Endothelial cell of umbilical vein (primary cell): ENCODE results near the gene CCDC116. TPM values are rescaled to one million over a fixed set of nuclear protein-coding genes. Genes with fewer than 3 reads are reported as not detected.

Experiments used
- BruUV-seq: library from RNA; stranded (reverse); fragments of 400-500 nt; replicated peaks from 2 replicates; lab custom pipeline; 2021; lab: Mats Ljungman, UMichigan
- CTCF ChIA-PET: fragments of 300-600, 350-600 bp; sonication (Branson Sonifier 250); formaldehyde crosslinking; loops from one replicate; lab custom pipeline; 2021; ENCODE audit warnings: antibody characterized with exemption, inconsistent platforms; lab: Charles Lee
- POLR2A ChIA-PET: fragments of 300-600, 350-600 bp; sonication (Branson Sonifier 250); formaldehyde crosslinking; loops from one replicate; lab custom pipeline; 2021; ENCODE audit warnings: antibody characterized with exemption, inconsistent platforms; lab: Charles Lee
- DNase-seq: peaks from one replicate; pipeline ENCODE4 v3.0.0-alpha.2; 2011; ENCODE audit warnings: low read depth, low spot score
- FAIRE-seq: peaks from 2 replicates; lab custom pipeline; 2011; peaks lifted over from hg19 to GRCh38; lab: Jason Lieb, UNC
- H2AFZ ChIP-seq: 2 replicates; pipeline ENCODE4 v1.6.0; 2012; ENCODE audit warnings: low read depth, low read length, control low read depth, inconsistent platforms
- H3K27ac ChIP-seq: 2 replicates; pipeline ENCODE4 v1.5.1; 2011; ENCODE audit warnings: low read depth, mild to moderate bottlenecking, control low read depth, low read length, moderate library complexity; ENCODE audit not compliant: insufficient read depth
- H3K27me3 ChIP-seq, 2 experiments: 2 replicates each; pipeline versions ENCODE4 v1.6.0 to v1.6.1; 2011; ENCODE audit warnings: low read length in 2 of 2, mixed read lengths in 1 of 2; ENCODE audit not compliant: control insufficient read depth in 2 of 2, insufficient read depth in 2 of 2
- H3K36me3 ChIP-seq, 2 experiments: 2 replicates in 1 of 2; 3 replicates in 1 of 2; pipeline ENCODE4 v1.5.1; 2011; ENCODE audit warnings: low read length in 2 of 2, mild to moderate bottlenecking in 1 of 2, moderate library complexity in 1 of 2; ENCODE audit not compliant: control insufficient read depth in 2 of 2, insufficient read depth in 2 of 2; ENCODE audit errors: extremely low read depth in 1 of 2
- H3K4me1 ChIP-seq: 3 replicates; pipeline ENCODE4 v1.5.1; 2011; ENCODE audit warnings: mild to moderate bottlenecking, low read length; ENCODE audit not compliant: control insufficient read depth, insufficient read depth; ENCODE audit errors: extremely low read depth
- H3K4me2 ChIP-seq: 2 replicates; pipeline ENCODE4 v1.6.1; 2011; ENCODE audit warnings: low read length, control low read depth, mixed read lengths; ENCODE audit not compliant: insufficient read depth
- H3K4me3 ChIP-seq, 3 experiments: fragments of 200-600 bp in 1 of 3; sonication (generic), shearing (Covaris generic) in 1 of 3; replicated peaks in 1 of 3; 2 replicates each; pipeline ENCODE4 v1.5.1; 2011 to 2016; ENCODE audit warnings: control low read depth in 3 of 3, low read length in 3 of 3, mild to moderate bottlenecking in 2 of 3, inconsistent platforms in 1 of 3, low read depth in 1 of 3, moderate library complexity in 1 of 3; ENCODE audit not compliant: insufficient read depth in 1 of 3
- H3K79me2 ChIP-seq: 2 replicates; pipeline ENCODE4 v1.6.0; 2012; ENCODE audit warnings: low read length, inconsistent platforms; ENCODE audit not compliant: control insufficient read depth, insufficient read depth
- H3K9ac ChIP-seq: replicated peaks from 2 replicates; pipeline ENCODE3; 2011; ENCODE audit warnings: low read length, control low read depth; ENCODE audit not compliant: insufficient read depth; ENCODE audit errors: extremely low read depth
- H3K9me1 ChIP-seq: replicated peaks from 3 replicates; pipeline ENCODE4 v1.6.0; 2011; ENCODE audit warnings: mild to moderate bottlenecking, low read length; ENCODE audit not compliant: control insufficient read depth, insufficient read depth; ENCODE audit errors: extremely low read depth
- H3K9me3 ChIP-seq: replicated peaks from 2 replicates; pipeline ENCODE4 v1.5.1; 2012; ENCODE audit warnings: low read length, inconsistent platforms; ENCODE audit not compliant: control insufficient read depth, insufficient read depth
- H4K20me1 ChIP-seq: replicated peaks from 2 replicates; pipeline ENCODE3; 2011; ENCODE audit warnings: mild to moderate bottlenecking, low read length; ENCODE audit not compliant: control insufficient read depth, insufficient read depth; ENCODE audit errors: extremely low read depth
- CTCF ChIP-seq, 2 donors: IDR thresholded peaks; 1 replicate in 1 of 2; 2 replicates in 1 of 2; pipeline ENCODE4 v1.5.1; 2011; ENCODE audit warnings: low read length in 2 of 2, mild to moderate bottlenecking in 2 of 2, moderate library complexity in 2 of 2, control low read depth in 1 of 2, inconsistent platforms in 1 of 2, low read depth in 1 of 2; ENCODE audit not compliant: insufficient read depth in 1 of 2; ENCODE audit errors: extremely low read depth in 1 of 2
- EZH2 ChIP-seq: IDR thresholded peaks from 2 replicates; pipeline ENCODE4 v1.6.1; 2012; ENCODE audit warnings: borderline replicate concordance, low read depth, mild to moderate bottlenecking, moderate library complexity, low read length, inconsistent platforms; ENCODE audit not compliant: severe bottlenecking
- FOS ChIP-seq: IDR thresholded peaks from 2 replicates; pipeline ENCODE4 v1.6.1; 2011; ENCODE audit warnings: mild to moderate bottlenecking, low read length, moderate library complexity, borderline replicate concordance; ENCODE audit not compliant: insufficient read depth
- GATA2 ChIP-seq: IDR thresholded peaks from 2 replicates; pipeline ENCODE4 v1.7.0; 2011; ENCODE audit warnings: low read depth, mild to moderate bottlenecking, moderate library complexity, mixed read lengths, low read length; ENCODE audit not compliant: insufficient read length, insufficient read depth
- JUN ChIP-seq: IDR thresholded peaks from 2 replicates; pipeline ENCODE4 v1.6.1; 2011; ENCODE audit warnings: borderline replicate concordance, low read depth; ENCODE audit not compliant: insufficient read length, insufficient read depth
- MAX ChIP-seq: IDR thresholded peaks from 2 replicates; pipeline ENCODE4 v1.6.1; 2011; ENCODE audit not compliant: insufficient read depth, insufficient read length
- POLR2AphosphoS5 ChIP-seq: IDR thresholded peaks from 2 replicates; pipeline ENCODE4 v1.6.1; 2012; ENCODE audit warnings: low read depth, mild to moderate bottlenecking, control low read depth, low read length, moderate library complexity; ENCODE audit not compliant: insufficient read depth
- dilution Hi-C: fragments of 300-500 bp; cut with MboI; formaldehyde crosslinking; loops from one replicate; pipeline ENCODE4 v1.15.0; 2019; ENCODE audit warnings: low sequenced_read_pairs; ENCODE audit not compliant: extremely low pct_ligation_motif_present
- intact Hi-C: fragments of 100-400 bp; cut with micrococcal nuclease; formaldehyde crosslinking; loops from one replicate; pipeline ENCODE4 v1.10.0; 2022
- polyA plus RNA-seq, 4 experiments: library from polyadenylated mRNA; depleted of rRNA in 3 of 4; stranded (reverse) in 3 of 4; unstranded in 1 of 4; fragments of >200 nt; gene quantifications; 2 replicates each; pipeline versions ENCODE4 v1.2.1 to v1.2.3, GENCODE V29; 2011 to 2012; ENCODE audit warnings: missing spikeins in 1 of 4
- total RNA-seq: library from RNA; stranded (reverse); gene quantifications from 2 replicates; pipeline ENCODE4 v1.2.3, GENCODE V29; 2021

Gene CCDC116
- total and polyA plus RNA-seq, 2 donors (not counting 3 experiments of a cell fraction or from before 2014, with no cell fraction given), result 0.21 to 0.33 TPM

GRCh38 chr22:21684492-21685163, 52.1 kb downstream of the CCDC116 start:
- DNase-seq, result no peak
- Histone ChIP-seq H3K27me3 (no peaks in the 10 kb centered on the region), H3K9me1 (no peaks in the 10 kb centered on the region), H3K79me2 (no peaks in the 10 kb centered on the region), H4K20me1 (no peaks in the 10 kb centered on the region), H3K9me3 (no peaks in the 10 kb centered on the region), H2AFZ (no peak overlapping the region), H3K36me3 (peaks cover 0 to 45% of the 10 kb centered on the region in 2 experiments), H3K4me2 (no peak overlapping the region), H3K4me3 (no peak overlapping the region), H3K4me1 (no peaks in the 10 kb centered on the region), H3K27ac (no peak overlapping the region), H3K9ac (no peak overlapping the region)
- no TSS peak for BruUV-seq
- ChIA-PET CTCF (interaction anchor here (1.3 kb wide), 1 partner anchor 9 kb away, joined by 3 read pairs; no protein-coding TSS in a partner anchor), POLR2A (no interaction called here)
- TF ChIP-seq FOS (no peak), GATA2 (no peak), EZH2 (no peak), JUN (no peak), CTCF (IDR thresholded peaks at IDR 0.05; ENCODE audit: extremely low read depth in 1 of 2, insufficient read depth in 1 of 2, low read depth in 1 of 2, low read length in 2 of 2) (no peak), POLR2AphosphoS5 (no peak), MAX (no peak)
- dilution Hi-C loops (no loop called here), intact Hi-C loops (no loop called here)
- FAIRE-seq, result no peak
